ENCODE measurements around the gene APOB. TPM values are rescaled to one million over a fixed set of nuclear protein-coding genes. Genes with fewer than 3 reads are reported as not detected.

Gene APOB
- total and polyA plus RNA-seq, 2 of the 13 experiments (the other 11 are each of a cell fraction or from before 2014, with no cell fraction given), result 1,569 to 2,515 TPM

DNA sequence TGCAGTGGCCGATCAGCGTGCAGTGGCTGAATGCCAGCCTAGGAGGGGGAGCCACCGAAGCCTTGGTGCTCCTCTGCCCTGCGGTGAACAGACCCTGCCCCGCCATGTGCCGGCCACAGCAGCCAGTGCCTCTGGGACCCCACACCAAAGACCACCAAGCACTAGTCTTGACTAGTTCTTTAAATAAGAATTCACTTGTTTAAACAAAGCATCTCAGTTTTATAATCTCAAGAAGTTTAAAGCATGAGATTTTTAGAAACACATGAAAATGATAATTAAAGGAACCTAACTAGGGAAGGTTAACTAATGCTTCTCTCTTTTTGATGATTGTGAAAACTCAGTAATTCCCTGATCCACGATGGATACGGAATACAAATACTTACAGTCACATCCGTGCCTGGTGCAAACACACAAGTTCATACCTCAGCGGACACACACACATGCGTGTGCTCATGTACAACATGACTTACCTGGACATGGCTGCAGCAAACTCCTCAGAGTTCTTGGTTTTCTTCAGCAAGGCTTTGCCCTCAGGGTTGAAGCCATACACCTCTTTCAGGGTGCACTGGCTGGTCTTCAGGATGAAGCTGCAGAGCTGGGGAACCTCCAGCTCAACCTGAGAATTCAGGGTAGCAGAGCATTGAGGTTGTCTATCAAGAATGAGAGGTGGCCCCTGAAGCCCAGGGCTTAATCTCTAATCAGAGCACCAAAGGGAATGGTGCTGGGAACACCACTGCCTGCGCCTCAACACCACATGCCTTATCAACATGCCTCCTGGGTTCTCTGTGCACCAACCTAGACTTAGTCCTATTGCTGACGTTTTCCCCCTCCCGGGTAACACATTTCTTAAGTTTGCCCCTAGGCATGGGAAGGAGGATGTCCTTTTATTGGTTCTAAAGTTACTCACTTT is 3.1 kb downstream of the APOB start (continued):
- TF ChIP-seq, protein P1, sequence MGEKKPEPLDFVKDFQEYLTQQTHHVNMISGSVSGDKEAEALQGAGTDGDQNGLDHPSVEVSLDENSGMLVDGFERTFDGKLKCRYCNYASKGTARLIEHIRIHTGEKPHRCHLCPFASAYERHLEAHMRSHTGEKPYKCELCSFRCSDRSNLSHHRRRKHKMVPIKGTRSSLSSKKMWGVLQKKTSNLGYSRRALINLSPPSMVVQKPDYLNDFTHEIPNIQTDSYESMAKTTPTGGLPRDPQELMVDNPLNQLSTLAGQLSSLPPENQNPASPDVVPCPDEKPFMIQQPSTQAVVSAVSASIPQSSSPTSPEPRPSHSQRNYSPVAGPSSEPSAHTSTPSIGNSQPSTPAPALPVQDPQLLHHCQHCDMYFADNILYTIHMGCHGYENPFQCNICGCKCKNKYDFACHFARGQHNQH (CRISPR knock-in tag; IDR thresholded peaks at IDR 0.05), result peak; percentile 63
- TF ChIP-seq ZNF329 (CRISPR knock-in tag; IDR thresholded peaks at IDR 0.05; ENCODE audit: low read depth) (no peak), CCAR2 (optimal IDR thresholded peaks at IDR 0.05; ENCODE audit: low read depth, low read length) (no peak), NFKBIZ (CRISPR knock-in tag; IDR thresholded peaks at IDR 0.05) (no peak), TBL1XR1 (IDR thresholded peaks at IDR 0.05; ENCODE audit: borderline replicate concordance, low read length, partially characterized antibody) (no peak), JARID2 (CRISPR knock-in tag; IDR thresholded peaks at IDR 0.05; ENCODE audit: insufficient replicate concordance) (no peak), MED1 (CRISPR knock-in tag; IDR thresholded peaks at IDR 0.05) (no peak; the same call in none of the 2 replicates), ZNF577 (CRISPR knock-in tag; IDR thresholded peaks at IDR 0.05; ENCODE audit: borderline replicate concordance, low read depth) (no peak), REL (CRISPR knock-in tag; conservative IDR thresholded peaks at IDR 0.05) (no peak; the same call in 1 of the 2 replicates)
- TF ChIP-seq, protein P2, sequence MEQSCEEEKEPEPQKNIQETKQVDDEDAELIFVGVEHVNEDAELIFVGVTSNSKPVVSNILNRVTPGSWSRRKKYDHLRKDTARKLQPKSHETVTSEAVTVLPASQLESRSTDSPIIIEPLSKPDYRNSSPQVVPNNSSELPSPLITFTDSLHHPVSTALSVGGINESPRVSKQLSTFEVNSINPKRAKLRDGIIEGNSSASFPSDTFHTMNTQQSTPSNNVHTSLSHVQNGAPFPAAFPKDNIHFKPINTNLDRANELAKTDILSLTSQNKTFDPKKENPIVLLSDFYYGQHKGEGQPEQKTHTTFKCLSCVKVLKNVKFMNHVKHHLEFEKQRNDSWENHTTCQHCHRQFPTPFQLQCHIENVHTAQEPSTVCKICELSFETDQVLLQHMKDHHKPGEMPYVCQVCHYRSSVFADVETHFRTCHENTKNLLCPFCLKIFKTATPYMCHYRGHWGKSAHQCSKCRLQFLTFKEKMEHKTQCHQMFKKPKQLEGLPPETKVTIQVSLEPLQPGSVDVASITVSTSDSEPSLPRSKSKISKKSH (CRISPR knock-in tag; IDR thresholded peaks at IDR 0.05; ENCODE audit: borderline replicate concordance), result no peak
- TF ChIP-seq, protein P3, sequence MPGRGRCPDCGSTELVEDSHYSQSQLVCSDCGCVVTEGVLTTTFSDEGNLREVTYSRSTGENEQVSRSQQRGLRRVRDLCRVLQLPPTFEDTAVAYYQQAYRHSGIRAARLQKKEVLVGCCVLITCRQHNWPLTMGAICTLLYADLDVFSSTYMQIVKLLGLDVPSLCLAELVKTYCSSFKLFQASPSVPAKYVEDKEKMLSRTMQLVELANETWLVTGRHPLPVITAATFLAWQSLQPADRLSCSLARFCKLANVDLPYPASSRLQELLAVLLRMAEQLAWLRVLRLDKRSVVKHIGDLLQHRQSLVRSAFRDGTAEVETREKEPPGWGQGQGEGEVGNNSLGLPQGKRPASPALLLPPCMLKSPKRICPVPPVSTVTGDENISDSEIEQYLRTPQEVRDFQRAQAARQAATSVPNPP (CRISPR knock-in tag; IDR thresholded peaks at IDR 0.05), result no peak
- TF ChIP-seq, protein P4, sequence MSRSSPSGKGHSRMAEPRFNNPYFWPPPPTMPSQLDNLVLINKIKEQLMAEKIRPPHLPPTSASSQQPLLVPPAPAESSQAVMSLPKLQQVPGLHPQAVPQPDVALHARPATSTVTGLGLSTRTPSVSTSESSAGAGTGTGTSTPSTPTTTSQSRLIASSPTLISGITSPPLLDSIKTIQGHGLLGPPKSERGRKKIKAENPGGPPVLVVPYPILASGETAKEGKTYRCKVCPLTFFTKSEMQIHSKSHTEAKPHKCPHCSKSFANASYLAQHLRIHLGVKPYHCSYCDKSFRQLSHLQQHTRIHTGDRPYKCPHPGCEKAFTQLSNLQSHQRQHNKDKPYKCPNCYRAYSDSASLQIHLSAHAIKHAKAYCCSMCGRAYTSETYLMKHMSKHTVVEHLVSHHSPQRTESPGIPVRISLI (CRISPR knock-in tag; IDR thresholded peaks at IDR 0.05; ENCODE audit: borderline replicate concordance), result 0 out of 2 replicates have a peak, but pooled peaks have one; percentile 16
- TF ChIP-seq, protein P5, sequence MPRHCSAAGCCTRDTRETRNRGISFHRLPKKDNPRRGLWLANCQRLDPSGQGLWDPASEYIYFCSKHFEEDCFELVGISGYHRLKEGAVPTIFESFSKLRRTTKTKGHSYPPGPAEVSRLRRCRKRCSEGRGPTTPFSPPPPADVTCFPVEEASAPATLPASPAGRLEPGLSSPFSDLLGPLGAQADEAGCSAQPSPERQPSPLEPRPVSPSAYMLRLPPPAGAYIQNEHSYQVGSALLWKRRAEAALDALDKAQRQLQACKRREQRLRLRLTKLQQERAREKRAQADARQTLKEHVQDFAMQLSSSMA (CRISPR knock-in tag; IDR thresholded peaks at IDR 0.05), result 0 out of 2 replicates have a peak, but pooled peaks have one; percentile 28
- TF ChIP-seq, protein P6, sequence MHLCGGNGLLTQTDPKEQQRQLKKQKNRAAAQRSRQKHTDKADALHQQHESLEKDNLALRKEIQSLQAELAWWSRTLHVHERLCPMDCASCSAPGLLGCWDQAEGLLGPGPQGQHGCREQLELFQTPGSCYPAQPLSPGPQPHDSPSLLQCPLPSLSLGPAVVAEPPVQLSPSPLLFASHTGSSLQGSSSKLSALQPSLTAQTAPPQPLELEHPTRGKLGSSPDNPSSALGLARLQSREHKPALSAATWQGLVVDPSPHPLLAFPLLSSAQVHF (CRISPR knock-in tag; IDR thresholded peaks at IDR 0.05), result 0 out of 2 replicates have a peak, but pooled peaks have one; percentile 1
- TF ChIP-seq, protein P7, sequence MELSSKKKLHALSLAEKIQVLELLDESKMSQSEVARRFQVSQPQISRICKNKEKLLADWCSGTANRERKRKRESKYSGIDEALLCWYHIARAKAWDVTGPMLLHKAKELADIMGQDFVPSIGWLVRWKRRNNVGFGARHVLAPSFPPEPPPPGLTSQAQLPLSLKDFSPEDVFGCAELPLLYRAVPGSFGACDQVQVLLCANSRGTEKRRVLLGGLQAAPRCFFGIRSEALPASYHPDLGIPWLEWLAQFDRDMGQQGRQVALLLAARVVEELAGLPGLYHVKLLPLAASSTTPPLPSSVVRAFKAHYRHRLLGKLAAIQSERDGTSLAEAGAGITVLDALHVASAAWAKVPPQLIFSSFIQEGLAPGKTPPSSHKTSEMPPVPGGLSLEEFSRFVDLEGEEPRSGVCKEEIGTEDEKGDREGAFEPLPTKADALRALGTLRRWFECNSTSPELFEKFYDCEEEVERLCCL (CRISPR knock-in tag; IDR thresholded peaks at IDR 0.05; ENCODE audit: borderline replicate concordance), result 0 out of 2 replicates have a peak, but pooled peaks have one; percentile 40
- TF ChIP-seq, protein P8, sequence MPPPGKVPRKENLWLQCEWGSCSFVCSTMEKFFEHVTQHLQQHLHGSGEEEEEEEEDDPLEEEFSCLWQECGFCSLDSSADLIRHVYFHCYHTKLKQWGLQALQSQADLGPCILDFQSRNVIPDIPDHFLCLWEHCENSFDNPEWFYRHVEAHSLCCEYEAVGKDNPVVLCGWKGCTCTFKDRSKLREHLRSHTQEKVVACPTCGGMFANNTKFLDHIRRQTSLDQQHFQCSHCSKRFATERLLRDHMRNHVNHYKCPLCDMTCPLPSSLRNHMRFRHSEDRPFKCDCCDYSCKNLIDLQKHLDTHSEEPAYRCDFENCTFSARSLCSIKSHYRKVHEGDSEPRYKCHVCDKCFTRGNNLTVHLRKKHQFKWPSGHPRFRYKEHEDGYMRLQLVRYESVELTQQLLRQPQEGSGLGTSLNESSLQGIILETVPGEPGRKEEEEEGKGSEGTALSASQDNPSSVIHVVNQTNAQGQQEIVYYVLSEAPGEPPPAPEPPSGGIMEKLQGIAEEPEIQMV (CRISPR knock-in tag; IDR thresholded peaks at IDR 0.05; ENCODE audit: low read depth), result no peak

All from HepG2 (cell line).